NT2/D1 (cell line): ENCODE results near the gene LRMDA.

Experiments
- DNase-seq: peaks from one replicate; pipeline ENCODE4 v3.0.0-alpha.2; 2011; ENCODE audit warnings: low read depth, low spot score
- H3K27me3 ChIP-seq: 2 replicates; pipeline ENCODE4 v1.6.0; 2011; ENCODE audit warnings: mild to moderate bottlenecking; ENCODE audit not compliant: insufficient read length, insufficient read depth
- H3K36me3 ChIP-seq: 2 replicates; pipeline ENCODE4 v1.6.1; 2011; ENCODE audit warnings: mild to moderate bottlenecking, low read length, mixed read lengths; ENCODE audit not compliant: insufficient read depth, insufficient read length
- H3K4me1 ChIP-seq: 2 replicates; pipeline ENCODE4 v1.5.1; 2011; ENCODE audit not compliant: insufficient read depth, insufficient read length
- H3K4me3 ChIP-seq: 2 replicates; pipeline ENCODE4 v1.5.1; 2011; ENCODE audit warnings: low read depth; ENCODE audit not compliant: insufficient read length
- H3K9ac ChIP-seq: 2 replicates; pipeline ENCODE4 v1.6.0; 2011; ENCODE audit warnings: low read depth; ENCODE audit not compliant: insufficient read length
- H3K9me3 ChIP-seq: 2 replicates; pipeline ENCODE4 v1.5.1; 2011; ENCODE audit warnings: mild to moderate bottlenecking, low read length; ENCODE audit not compliant: insufficient read depth
- SUZ12 ChIP-seq: IDR thresholded peaks from 2 replicates; pipeline ENCODE4 v1.6.1; 2011; ENCODE audit not compliant: insufficient read length, insufficient read depth; ENCODE audit errors: extremely low read depth
- YY1 ChIP-seq: IDR thresholded peaks from 2 replicates; pipeline ENCODE4 v1.6.1; 2011; ENCODE audit not compliant: insufficient read length, insufficient read depth
- ZNF274 ChIP-seq: IDR thresholded peaks from 2 replicates; pipeline ENCODE4 v1.6.1; 2011; ENCODE audit warnings: mild to moderate bottlenecking, low read depth, low read length

Gene LRMDA

DNA sequence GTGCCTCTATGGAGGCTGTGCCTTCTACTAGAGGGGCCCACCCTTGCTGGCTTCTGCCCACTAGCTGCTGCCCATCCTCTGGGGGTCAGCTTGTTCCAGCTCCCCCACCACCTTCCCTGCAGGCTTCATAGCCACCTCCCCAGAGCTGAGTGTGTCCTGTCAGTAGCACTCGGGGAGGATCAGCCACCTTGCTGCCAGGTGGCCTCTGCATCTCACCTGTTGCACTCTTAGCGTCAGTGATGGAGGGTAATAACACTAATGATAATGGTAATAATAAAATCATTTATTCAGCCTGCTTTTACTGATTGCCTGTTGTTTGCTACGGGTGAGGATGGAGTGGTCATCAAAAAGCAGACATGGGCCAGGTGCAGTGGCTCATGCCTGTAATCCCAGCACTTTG, 377.6 kb downstream of the LRMDA start:
- Histone ChIP-seq H3K27me3 (no peaks in the 10 kb centered on the region), H3K4me1 (no peaks in the 10 kb centered on the region), H3K36me3 (no peaks in the 10 kb centered on the region), H3K4me3 (no peak overlapping the region), H3K9me3 (no peaks in the 10 kb centered on the region), H3K9ac (no peak overlapping the region)
- DNase-seq, result no peak
- TF ChIP-seq YY1 (no peak), ZNF274 (no peak), SUZ12 (no peak)

DNA sequence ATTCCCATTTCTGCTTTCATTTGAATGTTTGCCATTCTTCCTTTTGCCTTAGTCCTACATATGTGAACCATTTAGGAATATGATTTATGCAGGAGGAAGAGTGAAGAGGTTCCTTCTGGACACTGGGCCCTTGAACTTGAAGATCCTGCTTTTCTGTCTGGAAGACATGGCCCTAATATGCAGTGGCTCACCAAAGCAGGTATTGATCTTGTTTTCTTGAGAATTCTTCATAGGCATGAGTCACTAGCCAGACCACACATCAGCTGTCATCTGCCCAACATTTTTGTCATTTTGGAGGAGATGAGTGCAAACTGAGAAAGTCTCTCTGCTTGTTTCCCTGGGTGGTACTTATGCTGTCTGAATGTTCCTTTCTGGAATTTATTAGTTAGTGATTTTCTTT, 382.6 kb downstream of the LRMDA start:
- H3K36me3 ChIP-seq, result no peaks in the 10 kb centered on the region
- no peak for DNase-seq
- TF ChIP-seq ZNF274 (no peak), SUZ12 (no peak), YY1 (no peak)
- no peaks in the 10 kb centered on the region for H3K27me3 ChIP-seq
- H3K4me1 ChIP-seq, result no peaks in the 10 kb centered on the region
- H3K9ac ChIP-seq, result no peak overlapping the region
- H3K9me3 ChIP-seq, result no peaks in the 10 kb centered on the region
- H3K4me3 ChIP-seq, result no peak overlapping the region

DNA sequence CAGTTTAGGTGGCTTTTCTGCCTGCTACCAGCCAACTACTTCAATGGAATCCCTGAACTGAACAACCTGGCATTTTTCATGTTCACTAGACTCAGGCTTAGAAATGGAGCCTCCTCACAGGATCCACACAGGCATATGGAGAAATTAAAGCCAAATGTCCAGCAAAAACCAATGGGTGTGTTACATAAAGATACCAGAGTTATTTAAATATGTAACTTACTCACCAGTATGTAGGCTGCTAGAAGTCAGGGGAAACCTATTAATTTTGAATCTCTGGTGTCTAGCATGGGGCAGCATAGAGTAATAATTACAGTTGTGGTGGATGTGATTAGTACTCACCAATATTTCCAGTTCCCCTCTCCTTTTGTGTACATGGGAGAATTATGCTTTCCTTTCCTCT, 383.6 kb downstream of the LRMDA start:
- no peaks in the 10 kb centered on the region for H3K36me3 ChIP-seq
- no peak overlapping the region for H3K4me3 ChIP-seq
- no peak for DNase-seq
- no peaks in the 10 kb centered on the region for H3K27me3 ChIP-seq
- H3K9ac ChIP-seq, result no peak overlapping the region
- H3K4me1 ChIP-seq, result no peaks in the 10 kb centered on the region
- H3K9me3 ChIP-seq, result no peaks in the 10 kb centered on the region
- TF ChIP-seq SUZ12 (no peak), YY1 (no peak), ZNF274 (no peak)

DNA sequence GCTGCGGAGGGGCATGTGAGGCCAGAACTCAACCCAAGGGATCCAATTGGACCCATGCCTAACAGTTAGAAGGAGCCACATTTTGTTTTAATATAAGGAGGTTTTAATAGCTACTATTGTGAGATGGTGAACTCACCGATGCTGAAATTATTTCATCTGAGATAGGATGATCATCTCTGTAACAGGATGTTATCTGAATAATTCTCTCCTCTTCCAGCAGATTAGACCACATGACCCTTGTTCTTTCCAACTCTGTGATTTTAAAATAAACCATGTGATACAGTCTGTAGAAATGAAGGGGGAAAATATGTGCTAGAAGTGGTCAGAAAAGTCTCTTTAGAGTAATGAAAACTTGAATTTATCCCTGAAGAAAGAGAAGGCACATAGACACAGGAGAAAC, 385.8 kb downstream of the LRMDA start:
- Histone ChIP-seq H3K4me3 (no peak overlapping the region), H3K27me3 (no peaks in the 10 kb centered on the region), H3K36me3 (no peaks in the 10 kb centered on the region), H3K4me1 (no peaks in the 10 kb centered on the region), H3K9me3 (no peaks in the 10 kb centered on the region), H3K9ac (no peak overlapping the region)
- TF ChIP-seq ZNF274, result no peak
- no peak for TF ChIP-seq YY1
- no peak for TF ChIP-seq SUZ12
- no peak for DNase-seq

DNA sequence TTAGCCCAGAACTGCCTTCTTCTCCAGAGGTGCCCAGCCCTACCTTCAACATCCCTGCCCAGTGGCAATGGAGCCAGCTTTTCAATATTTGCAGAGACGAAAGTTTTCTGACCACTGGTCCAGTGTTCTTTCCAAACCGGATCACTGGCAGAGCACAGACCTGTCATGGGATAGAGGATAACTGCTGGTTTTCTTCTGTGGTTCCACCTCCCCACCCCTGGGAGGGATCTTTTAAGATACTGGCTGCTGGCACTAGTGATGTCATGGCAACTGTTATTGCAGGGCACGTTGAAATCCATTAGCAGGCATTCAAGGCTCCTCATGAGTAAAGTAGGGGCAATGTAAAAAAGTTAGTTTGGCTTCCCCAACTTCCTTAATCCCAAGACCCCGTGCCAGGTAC, 387.1 kb downstream of the LRMDA start:
- no peaks in the 10 kb centered on the region for H3K4me1 ChIP-seq
- no peaks in the 10 kb centered on the region for H3K9me3 ChIP-seq
- DNase-seq, result no peak
- no peaks in the 10 kb centered on the region for H3K36me3 ChIP-seq
- TF ChIP-seq ZNF274 (no peak), SUZ12 (no peak), YY1 (no peak)
- H3K27me3 ChIP-seq, result no peaks in the 10 kb centered on the region
- H3K4me3 ChIP-seq, result no peak overlapping the region
- no peak overlapping the region for H3K9ac ChIP-seq

DNA sequence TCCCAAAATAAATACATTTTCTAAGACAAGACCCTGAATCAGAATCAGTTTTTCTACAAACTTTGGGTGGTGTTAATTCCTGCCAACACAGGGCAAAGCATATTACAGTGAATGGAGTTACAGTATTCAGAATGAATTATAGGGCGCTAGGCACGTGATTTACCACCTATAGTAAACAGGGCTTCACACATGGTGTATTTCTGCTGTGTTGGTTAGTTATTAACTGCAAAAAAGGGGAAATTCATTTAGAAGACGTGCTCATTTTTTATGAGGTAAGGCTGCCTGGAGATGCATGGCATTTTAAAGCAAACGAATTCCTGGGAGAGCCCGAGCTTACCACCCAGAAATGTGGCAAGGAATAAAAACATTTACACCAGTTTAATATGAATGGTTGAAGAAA, 393.8 kb downstream of the LRMDA start:
- Histone ChIP-seq H3K27me3 (no peaks in the 10 kb centered on the region), H3K9ac (no peak overlapping the region), H3K4me1 (no peaks in the 10 kb centered on the region), H3K36me3 (no peaks in the 10 kb centered on the region), H3K4me3 (no peak overlapping the region), H3K9me3 (no peaks in the 10 kb centered on the region)
- TF ChIP-seq SUZ12, result no peak
- TF ChIP-seq YY1, result no peak
- no peak for TF ChIP-seq ZNF274
- DNase-seq, result no peak

DNA sequence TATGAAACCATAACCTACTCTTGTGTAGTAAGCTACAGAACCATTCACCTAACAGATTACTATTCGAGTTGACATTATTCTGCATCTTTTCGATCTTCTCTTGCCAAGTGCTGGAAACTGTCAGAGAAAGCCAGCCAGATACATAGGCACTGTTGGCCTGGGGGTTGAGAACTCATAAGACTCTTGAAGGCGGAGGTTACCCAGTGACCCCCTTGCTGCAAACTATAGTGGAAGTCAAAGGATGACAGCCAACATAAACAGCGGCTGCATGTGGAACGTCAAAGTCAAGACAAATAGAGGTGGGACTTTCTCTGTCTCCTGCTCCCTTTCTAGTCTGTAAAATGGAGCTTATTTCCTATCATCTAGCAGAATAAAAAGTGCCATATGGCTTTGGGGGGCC, 394.2 kb downstream of the LRMDA start:
- no peaks in the 10 kb centered on the region for H3K27me3 ChIP-seq
- H3K36me3 ChIP-seq, result no peaks in the 10 kb centered on the region
- no peaks in the 10 kb centered on the region for H3K4me1 ChIP-seq
- no peak overlapping the region for H3K4me3 ChIP-seq
- DNase-seq, result no peak
- TF ChIP-seq SUZ12, result no peak
- no peak overlapping the region for H3K9ac ChIP-seq
- no peaks in the 10 kb centered on the region for H3K9me3 ChIP-seq

DNA sequence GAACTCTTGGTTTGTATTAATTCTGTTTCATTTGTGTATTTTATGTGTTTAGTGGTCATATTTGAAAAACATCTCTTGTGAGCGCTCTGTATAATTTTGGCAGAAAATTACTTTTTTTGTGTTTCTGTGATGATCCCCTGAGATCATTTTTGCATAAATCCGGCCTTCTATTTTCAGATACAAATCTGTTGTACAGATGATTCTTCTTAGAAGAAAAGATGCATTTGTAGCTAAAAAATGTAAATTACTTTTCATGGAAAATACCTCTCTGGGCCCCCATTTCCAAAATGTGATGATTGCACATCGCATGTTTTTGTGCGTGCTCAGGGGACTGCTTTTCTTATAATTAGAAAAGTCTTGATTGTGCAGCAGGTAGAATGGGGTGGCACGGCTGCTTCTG, 395.4 kb downstream of the LRMDA start:
- TF ChIP-seq ZNF274 (no peak), YY1 (no peak), SUZ12 (no peak)
- no peak overlapping the region for H3K4me3 ChIP-seq

More for the DNA sequence above, 395.4 kb downstream of the LRMDA start:
- no peaks in the 10 kb centered on the region for H3K36me3 ChIP-seq
- no peaks in the 10 kb centered on the region for H3K27me3 ChIP-seq
- no peak for DNase-seq
- no peaks in the 10 kb centered on the region for H3K9me3 ChIP-seq
- H3K4me1 ChIP-seq, result no peaks in the 10 kb centered on the region
- no peak overlapping the region for H3K9ac ChIP-seq
